GM19438 (cell line): ENCODE measurements around the gene MAGI1.
"Not testable (repeated sequence)": the region's sequence is repeated elsewhere in the genome, so short reads cannot be mapped to it uniquely, and the experiment has no call there.

Source experiments
- ATAC-seq: cut with Tn5 transposase; IDR thresholded peaks from one replicate; pipeline ENCODE4 v1.9.1; 2021; ENCODE audit warnings: low read depth; ENCODE audit not compliant: unreplicated experiment

MAGI1 gene

GRCh38 chr3:65886391-65886790 lies 152.3 kb downstream of the MAGI1 start:
- ATAC-seq, result no peak

GRCh38 chr3:65884071-65884470 lies 154.6 kb downstream of the MAGI1 start:
- ATAC-seq, result no peak

DNA sequence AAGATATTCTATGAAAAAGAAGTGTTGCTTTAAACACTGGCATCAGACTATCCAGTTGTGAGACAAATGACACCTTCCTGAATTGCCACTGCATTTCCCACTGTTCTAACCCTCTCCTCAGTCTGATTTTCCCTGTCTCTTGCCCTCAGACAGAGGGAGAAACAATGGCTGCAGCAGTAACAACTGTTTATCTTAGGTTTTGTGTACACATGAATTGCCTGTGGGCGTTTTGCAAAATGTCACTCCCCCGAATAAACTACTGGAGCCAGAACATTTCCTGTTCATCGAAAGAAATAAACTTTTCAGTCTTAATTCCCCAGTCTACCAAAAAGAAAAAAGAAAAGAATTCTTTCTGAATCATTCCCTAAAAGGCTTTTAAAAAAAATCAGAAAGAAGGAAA lies 155.1 kb downstream of the MAGI1 start:
- ATAC-seq, result no peak

- no peak for ATAC-seq
Measured at GRCh38 chr3:65880350-65880749, 158.4 kb downstream of the MAGI1 start.

- no peak for ATAC-seq
Measured at GRCh38 chr3:65879372-65879771, 159.3 kb downstream of the MAGI1 start.

GRCh38 chr3:65878831-65879230 lies 159.9 kb downstream of the MAGI1 start:
- no peak for ATAC-seq

- ATAC-seq, result no peak
Measured at GRCh38 chr3:65877160-65877559, 161.6 kb downstream of the MAGI1 start.

DNA sequence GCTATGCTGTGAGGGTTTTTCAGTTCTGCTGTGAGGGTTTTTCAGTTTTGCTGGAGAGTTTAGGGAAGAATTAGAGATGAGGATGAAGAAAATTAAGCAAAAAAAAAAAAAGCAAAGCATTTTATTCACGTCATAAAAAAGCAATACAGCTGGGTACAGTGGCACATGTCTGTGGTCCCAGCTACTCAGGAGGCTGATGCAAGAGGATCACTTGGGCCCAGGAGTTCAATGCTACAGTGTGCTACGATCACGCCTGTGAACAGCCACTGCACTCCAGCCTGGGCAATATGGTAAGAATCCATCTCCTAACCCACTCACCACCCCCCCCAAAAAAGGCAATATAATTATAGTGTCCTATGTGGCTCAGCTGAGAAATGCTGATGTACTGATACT lies 162.7 kb downstream of the MAGI1 start:
- ATAC-seq, result no peak

DNA sequence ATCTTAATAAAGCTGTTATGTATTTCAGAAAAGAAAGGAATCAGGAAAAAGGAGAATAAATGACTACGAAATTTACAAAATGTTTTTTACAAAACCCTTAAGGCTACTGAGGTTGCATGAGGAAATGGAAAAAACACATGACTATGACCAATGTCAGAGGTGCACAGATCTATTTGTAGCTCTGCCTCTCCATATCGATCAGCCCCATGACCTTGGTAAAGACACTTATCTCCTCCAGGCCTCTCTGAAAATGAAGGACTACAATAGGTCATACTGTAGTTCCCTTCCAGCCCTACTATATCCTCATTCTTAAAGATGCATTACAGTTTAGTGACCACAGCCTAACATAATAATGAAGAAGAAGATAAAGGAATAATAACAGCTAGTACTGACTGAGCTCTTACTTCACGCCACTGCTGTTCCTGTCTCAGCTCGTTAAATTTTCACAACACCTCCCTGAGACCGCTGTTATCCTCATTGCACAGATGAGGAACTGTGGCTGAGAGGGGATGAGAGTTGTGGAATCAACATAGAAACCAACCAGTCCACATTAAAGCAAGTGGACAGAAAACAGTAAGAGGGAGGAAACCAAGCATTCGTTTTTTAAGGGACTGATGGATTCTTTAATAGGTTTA lies 163.2 kb downstream of the MAGI1 start:
- no peak for ATAC-seq

- no peak for ATAC-seq
Measured at GRCh38 chr3:65873869-65874268, 164.8 kb downstream of the MAGI1 start.

DNA sequence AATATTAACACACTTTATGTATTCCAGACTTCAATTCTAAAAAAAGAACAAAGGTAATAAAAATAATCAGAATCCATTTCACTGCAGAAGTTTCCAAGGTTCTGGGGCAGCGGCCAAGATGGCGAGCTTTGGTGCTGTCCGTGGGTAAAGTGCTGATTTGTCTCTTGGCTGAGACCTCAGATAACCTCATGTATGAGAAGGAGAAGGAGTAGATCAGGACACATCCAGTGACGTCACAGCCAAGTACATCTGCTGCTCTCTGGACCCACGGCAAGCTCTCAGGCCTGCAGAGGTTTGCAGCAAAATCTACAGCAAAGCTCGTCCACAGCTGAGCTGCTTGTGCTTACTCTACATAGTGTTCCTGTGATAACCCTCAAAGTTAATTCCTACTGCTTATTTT lies 165.7 kb downstream of the MAGI1 start:
- no peak for ATAC-seq

- no peak for ATAC-seq
Measured at GRCh38 chr3:65871305-65872141, 167.2 kb downstream of the MAGI1 start.

GRCh38 chr3:65869798-65870197 lies 168.9 kb downstream of the MAGI1 start:
- no peak for ATAC-seq

DNA sequence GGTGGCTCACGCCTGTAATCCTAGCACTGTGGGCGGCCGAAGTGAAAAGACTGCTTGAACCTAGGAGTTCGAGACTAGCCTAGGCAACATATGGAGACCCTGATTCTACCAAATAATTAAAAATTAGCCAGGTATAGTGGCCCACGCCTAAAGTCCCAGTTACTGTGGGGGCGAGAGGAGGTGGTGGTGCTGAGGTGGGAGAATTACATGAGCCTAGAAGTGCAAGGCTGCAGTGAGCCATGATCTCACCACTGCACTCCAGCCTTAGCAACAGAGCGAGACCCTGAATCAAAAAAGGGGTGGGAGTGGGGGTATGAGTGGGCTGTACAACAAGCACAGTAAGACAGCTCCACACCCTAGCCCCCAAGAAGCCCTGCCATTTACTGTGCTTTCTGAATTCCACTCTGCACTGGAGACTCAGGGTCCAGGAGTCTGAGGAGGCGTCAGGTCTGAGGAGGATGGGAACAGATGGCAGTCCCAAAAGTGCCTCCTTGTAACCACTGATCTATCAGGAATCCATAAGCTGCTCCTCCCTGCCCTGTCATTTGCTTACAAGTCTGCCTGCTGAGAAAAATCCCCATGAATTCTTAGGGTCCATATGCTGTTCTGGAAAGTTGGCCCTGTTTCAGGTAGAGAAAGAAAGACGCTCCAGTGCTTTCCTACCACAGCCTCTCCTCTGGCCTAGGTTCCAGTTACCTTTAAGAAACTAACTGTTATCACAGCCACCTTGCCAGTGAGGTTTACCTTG lies 171.1 kb downstream of the MAGI1 start:
- ATAC-seq, result no peak

DNA sequence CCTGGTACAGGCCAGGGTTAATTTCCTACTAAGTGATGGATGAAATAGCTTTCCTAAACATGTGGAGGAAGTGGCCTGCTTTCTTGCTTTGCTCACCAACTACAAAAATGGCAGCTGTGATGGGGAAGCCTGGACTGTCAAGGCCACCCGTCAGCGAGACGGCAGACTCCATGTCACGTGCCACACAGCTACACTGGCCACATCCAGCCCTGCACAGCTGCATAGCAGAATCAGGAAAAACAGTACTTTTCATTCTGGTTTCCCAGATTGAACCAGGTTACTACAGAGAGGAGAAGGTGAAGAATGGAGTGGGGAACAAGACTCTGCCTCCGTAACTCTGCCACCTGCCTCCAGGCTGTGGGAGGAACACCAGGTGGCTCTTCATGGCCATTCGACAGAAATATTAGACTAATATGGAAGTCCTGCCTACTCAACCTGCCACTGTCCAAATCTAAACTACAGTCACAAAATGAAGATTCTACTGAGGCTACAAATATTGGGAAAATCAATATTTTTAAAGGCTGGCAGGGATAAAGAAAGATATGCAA lies 174.3 kb downstream of the MAGI1 start:
- ATAC-seq, result no peak

GRCh38 chr3:65861718-65862117 lies 177.0 kb downstream of the MAGI1 start:
- no peak for ATAC-seq

GRCh38 chr3:65859612-65860011 lies 179.1 kb downstream of the MAGI1 start:
- ATAC-seq, result not testable (repeated sequence)

DNA sequence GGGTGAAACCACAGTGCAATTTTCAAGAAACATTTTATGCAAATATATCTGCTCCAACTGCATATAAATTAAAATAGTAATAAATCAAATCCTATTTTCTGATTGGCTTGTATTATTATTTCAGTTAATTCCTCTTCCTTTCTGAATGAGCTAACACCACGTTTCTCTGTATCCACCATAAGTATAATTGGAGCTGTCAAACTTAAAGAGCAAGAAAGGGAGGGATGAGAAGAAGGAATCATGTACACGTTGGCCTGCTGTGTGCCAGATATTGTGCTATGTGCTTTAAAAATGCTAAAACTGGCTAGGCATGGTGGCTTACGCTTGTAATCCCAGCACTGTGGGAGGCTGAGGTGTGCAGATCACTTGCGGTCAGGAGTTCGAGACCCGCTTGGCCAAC lies 180.0 kb downstream of the MAGI1 start:
- no peak for ATAC-seq

GRCh38 chr3:65857327-65857726 lies 181.4 kb downstream of the MAGI1 start:
- ATAC-seq, result no peak

DNA sequence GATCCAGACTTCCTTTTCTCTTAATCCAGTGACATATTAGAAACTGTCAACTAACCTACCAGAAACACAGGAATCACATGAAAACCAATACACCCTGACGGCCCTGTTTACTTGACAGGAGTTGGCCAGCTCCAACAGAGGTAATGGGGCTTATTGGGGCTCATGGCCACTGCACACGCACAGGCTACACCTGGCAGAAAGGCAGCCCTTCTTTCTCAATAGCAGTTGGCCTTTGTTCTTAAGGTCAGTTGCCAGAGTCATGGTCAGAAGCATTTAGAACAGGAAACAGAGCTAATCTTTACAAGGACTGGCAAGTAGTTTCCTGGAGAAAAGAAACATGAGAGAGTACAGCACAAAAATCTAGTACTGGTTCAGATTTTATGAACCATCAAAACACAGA lies 181.8 kb downstream of the MAGI1 start:
- no peak for ATAC-seq
